Fibroblast of villous mesenchyme (primary cell): ENCODE data around the gene FXYD2. TPM values are rescaled to one million over a fixed set of nuclear protein-coding genes. Genes with fewer than 3 reads are reported as not detected.
"Not testable (repeated sequence)": the region's sequence is repeated elsewhere in the genome, so short reads cannot be mapped to it uniquely, and the experiment has no call there.

Experiments
- DNase-seq: peaks from one replicate; pipeline ENCODE4 v3.0.0-alpha.2; 2010; ENCODE audit warnings: low read depth
- H3K4me3 ChIP-seq: 2 replicates; pipeline ENCODE4 v1.5.1; 2011; ENCODE audit warnings: low read depth, mild to moderate bottlenecking, low read length
- CTCF ChIP-seq: IDR thresholded peaks from 2 replicates; pipeline ENCODE4 v1.5.1; 2012; ENCODE audit warnings: low read depth, mild to moderate bottlenecking, low read length; ENCODE audit not compliant: insufficient read depth
- total RNA-seq: library from RNA; depleted of rRNA; stranded (reverse); fragments of >200 nt; gene quantifications from 2 replicates; pipeline ENCODE4 v1.2.3, GENCODE V29; 2012

Gene FXYD2
- total RNA-seq, 1 donor: not detected

GRCh38 chr11:117870103-117870952 lies 45.8 kb upstream of the FXYD2 start:
- H3K4me3 ChIP-seq: no peak overlapping the region
- no peak for TF ChIP-seq CTCF
- DNase-seq: no peak

GRCh38 chr11:117869604-117870003 lies 45.1 kb upstream of the FXYD2 start:
- TF ChIP-seq CTCF: no peak
- no peak for DNase-seq
- H3K4me3 ChIP-seq: no peak overlapping the region

GRCh38 chr11:117868815-117869561 lies 44.4 kb upstream of the FXYD2 start:
- DNase-seq: no peak

GRCh38 chr11:117868088-117868487 lies 43.5 kb upstream of the FXYD2 start:
- no peak for TF ChIP-seq CTCF
- H3K4me3 ChIP-seq: no peak overlapping the region
- no peak for DNase-seq

More at GRCh38 chr11:117868815-117869561, 44.4 kb upstream of the FXYD2 start:
- no peak overlapping the region for H3K4me3 ChIP-seq
- TF ChIP-seq CTCF: no peak

- no peak for TF ChIP-seq CTCF
- H3K4me3 ChIP-seq: no peak overlapping the region
- no peak for DNase-seq
Observed at GRCh38 chr11:117866526-117866925, 42.0 kb upstream of the FXYD2 start.

GRCh38 chr11:117865546-117865945 lies 41.0 kb upstream of the FXYD2 start:
- H3K4me3 ChIP-seq: not testable (repeated sequence)

GRCh38 chr11:117863383-117863782 lies 38.8 kb upstream of the FXYD2 start:
- no peak overlapping the region for H3K4me3 ChIP-seq
- TF ChIP-seq CTCF: no peak
- no peak for DNase-seq

More at GRCh38 chr11:117865546-117865945, 41.0 kb upstream of the FXYD2 start:
- not testable (repeated sequence) for DNase-seq
